Neutrophil (primary cell): ENCODE data around the gene HOMER3.

Source experiments
- H3K27ac ChIP-seq: fragments of 200-600 bp; sonication (generic); 2 replicates; pipeline ENCODE4 v1.5.1; 2016; ENCODE audit warnings: mild to moderate bottlenecking, moderate library complexity
- H3K27me3 ChIP-seq: fragments of 200-600 bp; sonication (generic); 2 replicates; pipeline ENCODE4 v1.6.0; 2016; ENCODE audit warnings: mild to moderate bottlenecking
- H3K36me3 ChIP-seq: fragments of 200-600 bp; sonication (generic); 2 replicates; pipeline ENCODE4 v1.5.1; 2017
- H3K4me1 ChIP-seq, 2 experiments: fragments of 200-600 bp in 1 of 2; sonication (generic) in 1 of 2; 1 replicate in 1 of 2; 2 replicates in 1 of 2; pipeline versions ENCODE4 v1.5.1 to v1.6.1; 2013 to 2016; ENCODE audit warnings: low read depth in 1 of 2, low read length in 1 of 2, mild to moderate bottlenecking in 1 of 2, moderate library complexity in 1 of 2; ENCODE audit not compliant: control insufficient read depth in 1 of 2, insufficient read depth in 1 of 2
- H3K4me3 ChIP-seq, 2 experiments: fragments of 200-600 bp in 1 of 2; sonication (generic) in 1 of 2; 1 replicate in 1 of 2; 2 replicates in 1 of 2; pipeline ENCODE4 v1.5.1; 2013 to 2016; ENCODE audit warnings: low read depth in 1 of 2, low read length in 1 of 2, mild to moderate bottlenecking in 1 of 2, moderate library complexity in 1 of 2
- H3K9me3 ChIP-seq: fragments of 200-600 bp; sonication (generic); 2 replicates; pipeline ENCODE4 v1.5.1; 2016
- TF ChIP-seq, protein P1 (sequence below): fragments of 200-600 bp; sonication (generic); IDR thresholded peaks from 2 replicates; pipeline ENCODE4 v1.5.1; 2016; ENCODE audit warnings: antibody characterized with exemption

Gene HOMER3

DNA sequence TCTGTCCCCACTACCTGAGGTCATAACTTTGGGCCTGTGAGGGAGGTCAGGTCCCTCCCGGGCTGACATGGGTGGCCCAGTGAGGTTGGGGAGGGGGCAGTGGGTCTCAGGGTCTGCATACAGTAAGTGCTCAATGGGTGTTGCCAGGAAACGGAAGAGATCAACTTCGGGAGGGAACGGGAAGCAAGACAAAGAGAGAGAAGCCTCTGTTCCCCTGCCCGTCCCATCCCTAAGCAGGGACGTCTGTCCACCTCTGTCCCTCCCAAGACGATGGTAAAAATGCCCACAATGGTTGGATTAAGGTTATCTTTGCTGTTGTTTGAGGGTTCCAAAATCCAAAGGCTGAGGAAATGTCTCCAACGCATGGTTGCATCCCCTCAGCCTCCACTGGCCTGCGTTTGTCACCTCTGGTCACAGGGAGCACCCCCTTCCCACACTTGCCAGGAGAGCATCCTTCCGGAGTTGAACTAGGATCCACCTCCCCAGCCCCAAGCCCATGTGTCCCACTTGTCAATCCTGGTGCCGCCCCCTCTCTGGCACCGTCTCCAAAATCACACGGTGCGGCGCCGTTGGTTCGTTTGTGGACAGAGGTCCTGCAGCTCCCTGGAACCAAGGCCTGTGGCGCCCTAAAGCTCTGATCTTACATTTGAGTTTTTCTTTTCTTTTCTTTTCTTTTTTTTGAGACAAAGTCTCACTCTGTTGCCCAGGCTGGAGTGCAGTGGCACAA, 774 bp upstream of the HOMER3 start:
- Histone ChIP-seq H3K36me3 (peaks cover 14% of the 10 kb centered on the region), H3K27ac (peak overlapping the region; percentile 56)

DNA sequence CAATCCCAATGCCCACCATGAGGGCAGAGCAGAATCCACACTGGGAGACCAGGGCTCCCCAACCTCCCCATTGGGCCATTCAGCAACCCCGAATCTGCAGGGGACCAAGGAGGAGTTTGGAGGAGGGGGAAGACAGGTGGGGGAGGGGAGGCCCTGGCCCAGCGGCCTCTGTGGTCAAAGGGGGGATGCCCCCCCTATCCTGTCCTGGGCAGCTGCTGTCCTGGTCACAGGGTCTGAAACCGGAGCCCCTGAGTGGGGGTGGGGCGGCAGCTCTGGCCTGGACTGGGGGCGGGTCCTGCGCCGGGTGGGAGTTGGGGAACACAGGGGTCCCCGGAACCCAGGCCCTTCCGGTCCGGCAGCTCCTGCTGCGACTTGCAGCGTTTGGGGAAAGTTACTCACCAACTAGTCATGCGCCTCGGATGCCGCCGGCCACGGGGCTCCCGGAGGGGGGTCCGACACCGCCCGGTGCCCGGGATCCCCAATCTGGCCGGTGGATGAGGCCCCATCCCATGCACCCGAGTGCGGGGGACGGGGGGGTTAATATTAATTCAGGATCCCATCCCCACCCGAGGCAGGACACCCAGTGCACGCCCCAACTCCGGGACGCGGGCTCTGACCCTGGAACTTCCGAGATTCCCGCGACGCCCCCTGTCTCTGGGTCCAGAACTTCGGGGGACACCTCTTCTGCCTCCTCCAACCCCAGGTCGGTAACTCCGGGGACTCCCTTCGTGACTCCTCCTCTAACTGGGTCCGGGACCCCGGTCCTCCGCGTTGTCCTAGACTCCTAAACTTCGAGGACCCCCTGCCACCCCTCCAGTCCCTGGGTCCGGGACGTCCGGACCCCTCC, 872 bp downstream of the HOMER3 start:
- H3K4me1 ChIP-seq, result peaks cover 23 to 29% of the 10 kb centered on the region in 2 experiments
- H3K27ac ChIP-seq, result peak overlapping the region; percentile 58
- no peaks in the 10 kb centered on the region for H3K9me3 ChIP-seq
- H3K36me3 ChIP-seq, result peaks cover 22% of the 10 kb centered on the region
- H3K4me3 ChIP-seq, result peak overlapping the region; percentile 74 to 78
- no peaks in the 10 kb centered on the region for H3K27me3 ChIP-seq
- TF ChIP-seq, protein P1, sequence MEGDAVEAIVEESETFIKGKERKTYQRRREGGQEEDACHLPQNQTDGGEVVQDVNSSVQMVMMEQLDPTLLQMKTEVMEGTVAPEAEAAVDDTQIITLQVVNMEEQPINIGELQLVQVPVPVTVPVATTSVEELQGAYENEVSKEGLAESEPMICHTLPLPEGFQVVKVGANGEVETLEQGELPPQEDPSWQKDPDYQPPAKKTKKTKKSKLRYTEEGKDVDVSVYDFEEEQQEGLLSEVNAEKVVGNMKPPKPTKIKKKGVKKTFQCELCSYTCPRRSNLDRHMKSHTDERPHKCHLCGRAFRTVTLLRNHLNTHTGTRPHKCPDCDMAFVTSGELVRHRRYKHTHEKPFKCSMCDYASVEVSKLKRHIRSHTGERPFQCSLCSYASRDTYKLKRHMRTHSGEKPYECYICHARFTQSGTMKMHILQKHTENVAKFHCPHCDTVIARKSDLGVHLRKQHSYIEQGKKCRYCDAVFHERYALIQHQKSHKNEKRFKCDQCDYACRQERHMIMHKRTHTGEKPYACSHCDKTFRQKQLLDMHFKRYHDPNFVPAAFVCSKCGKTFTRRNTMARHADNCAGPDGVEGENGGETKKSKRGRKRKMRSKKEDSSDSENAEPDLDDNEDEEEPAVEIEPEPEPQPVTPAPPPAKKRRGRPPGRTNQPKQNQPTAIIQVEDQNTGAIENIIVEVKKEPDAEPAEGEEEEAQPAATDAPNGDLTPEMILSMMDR, result no peak

More for the DNA sequence above, 774 bp upstream of the HOMER3 start:
- Histone ChIP-seq H3K4me3 (peak overlapping the region; percentile 30 to 45), H3K9me3 (no peaks in the 10 kb centered on the region), H3K4me1 (peaks cover 28 to 35% of the 10 kb centered on the region in 2 experiments), H3K27me3 (no peaks in the 10 kb centered on the region)
- TF ChIP-seq, protein P1, result no peak

GRCh38 chr19:18939163-18939562, 1.9 kb downstream of the HOMER3 start:
- Histone ChIP-seq H3K9me3 (no peaks in the 10 kb centered on the region), H3K4me3 (no peak overlapping the region), H3K27me3 (no peaks in the 10 kb centered on the region), H3K4me1 (peaks cover 20 to 21% of the 10 kb centered on the region in 2 experiments), H3K27ac (no peak overlapping the region), H3K36me3 (peaks cover 27% of the 10 kb centered on the region)
- TF ChIP-seq, protein P1, result no peak

- TF ChIP-seq, protein P1, result no peak
- Histone ChIP-seq H3K27ac (no peak overlapping the region), H3K4me3 (no peak overlapping the region), H3K27me3 (no peaks in the 10 kb centered on the region), H3K4me1 (peaks cover 8 to 15% of the 10 kb centered on the region in 2 experiments), H3K36me3 (peaks cover 66% of the 10 kb centered on the region), H3K9me3 (no peaks in the 10 kb centered on the region)
Observed at GRCh38 chr19:18933297-18933696, 7.7 kb downstream of the HOMER3 start.

DNA sequence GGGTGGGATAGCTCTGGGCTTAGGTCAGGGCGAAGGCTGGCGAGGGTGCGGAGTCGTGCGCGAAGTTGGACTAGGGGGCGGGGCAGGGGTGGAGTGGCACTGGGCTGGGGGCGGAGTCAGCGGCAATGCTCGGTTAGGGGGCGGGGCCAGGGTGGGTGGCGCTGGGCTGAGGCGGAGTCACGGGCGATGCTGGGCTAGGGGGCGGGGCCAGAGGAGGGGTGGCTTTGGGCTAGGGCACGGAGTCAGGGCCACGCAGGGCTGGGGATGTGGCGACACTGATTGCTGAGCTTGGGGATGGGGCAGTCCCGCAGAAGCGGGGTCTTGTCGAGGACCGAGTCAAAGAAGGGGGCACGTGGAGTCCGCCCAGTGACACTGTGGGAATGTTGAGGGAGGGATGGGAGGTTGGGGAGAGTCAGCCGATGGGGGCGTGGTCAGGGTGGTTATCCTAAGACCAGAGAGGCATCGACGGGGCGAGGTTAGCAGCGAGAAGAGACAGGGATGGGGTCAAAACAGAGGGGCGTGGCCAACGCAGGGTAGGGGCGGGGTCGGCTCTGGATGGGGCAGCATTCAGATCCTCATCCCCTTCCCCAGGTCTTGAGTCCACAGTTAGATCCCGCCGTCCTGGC, 8.7 kb downstream of the HOMER3 start:
- Histone ChIP-seq H3K4me1 (peaks cover 8 to 15% of the 10 kb centered on the region in 2 experiments), H3K36me3 (peaks cover 69% of the 10 kb centered on the region), H3K9me3 (no peaks in the 10 kb centered on the region), H3K27me3 (no peaks in the 10 kb centered on the region), H3K27ac (no peak overlapping the region), H3K4me3 (peak overlapping the region; percentile 53 to 58)
- TF ChIP-seq, protein P1, result peak; percentile 18
